H1 (cell line): ENCODE results near the gene PCCA. TPM values are rescaled to one million over a fixed set of nuclear protein-coding genes. Genes with fewer than 3 reads are reported as not detected.

Experiments
- CTCF ChIA-PET: fragments of 300-600 bp; sonication (Branson Sonifier 250); formaldehyde crosslinking; loops from one replicate; lab custom pipeline; 2021; ENCODE audit not compliant: partially characterized antibody; lab: Charles Lee
- POLR2A ChIA-PET: fragments of 300-600 bp; sonication (Branson Sonifier 250); formaldehyde crosslinking; loops from one replicate; lab custom pipeline; 2021; ENCODE audit warnings: inconsistent platforms; ENCODE audit not compliant: partially characterized antibody; lab: Charles Lee
- DNase-seq, 2 experiments: peaks; one replicate each; pipeline versions ENCODE4 v3.0.0 to v3.0.0-alpha.2; 2010 to 2022; ENCODE audit warnings: low spot score in 2 of 2, low read depth in 1 of 2, mixed read lengths in 1 of 2
- FAIRE-seq: peaks from 2 replicates; lab custom pipeline; 2011; peaks lifted over from hg19 to GRCh38; lab: Jason Lieb, UNC
- H2AFZ ChIP-seq: 2 replicates; pipeline ENCODE4 v1.8.1; 2012; ENCODE audit warnings: low read length, inconsistent platforms
- H2AK5ac ChIP-seq: 2 replicates; pipeline ENCODE4 v1.6.1; 2013; ENCODE audit warnings: low read depth, low read length
- H2BK120ac ChIP-seq: replicated peaks from 2 replicates; pipeline ENCODE3; 2013; ENCODE audit warnings: low read depth, low read length, inconsistent platforms
- H2BK12ac ChIP-seq: 2 replicates; pipeline ENCODE4 v1.6.1; 2013; ENCODE audit warnings: low read depth, low read length
- H2BK15ac ChIP-seq: 2 replicates; pipeline ENCODE4 v1.6.1; 2013; ENCODE audit warnings: low read length
- H2BK20ac ChIP-seq: 2 replicates; pipeline ENCODE4 v1.6.1; 2013; ENCODE audit warnings: low read length
- H2BK5ac ChIP-seq: 2 replicates; pipeline ENCODE4 v1.6.1; 2013; ENCODE audit warnings: low read depth, low read length
- H3K14ac ChIP-seq: 2 replicates; pipeline ENCODE4 v1.6.1; 2013; ENCODE audit warnings: inconsistent platforms; ENCODE audit not compliant: insufficient read length
- H3K18ac ChIP-seq: 2 replicates; pipeline ENCODE4 v1.6.1; 2013; ENCODE audit warnings: low read length; ENCODE audit errors: extremely low read depth
- H3K23ac ChIP-seq: 2 replicates; pipeline ENCODE4 v1.6.1; 2013; ENCODE audit warnings: inconsistent platforms; ENCODE audit not compliant: insufficient read length
- H3K23me2 ChIP-seq: 2 replicates; pipeline ENCODE4 v1.6.1; 2013; ENCODE audit warnings: low read depth, low read length
- H3K27ac ChIP-seq: 2 replicates; pipeline ENCODE4 v1.6.1; 2011; ENCODE audit warnings: low read depth, low read length, inconsistent platforms
- H3K27me3 ChIP-seq, 4 experiments: replicated peaks in 1 of 4; 1 replicate in 1 of 4; 2 replicates in 3 of 4; pipeline versions ENCODE4 v1.6.1 to v1.8.1; 2011 to 2013; ENCODE audit warnings: low read length in 3 of 4, mild to moderate bottlenecking in 3 of 4, inconsistent platforms in 2 of 4, mixed read lengths in 2 of 4, moderate library complexity in 1 of 4; ENCODE audit not compliant: control insufficient read depth in 3 of 4, insufficient read depth in 3 of 4; ENCODE audit errors: extremely low read depth in 1 of 4
- H3K36me3 ChIP-seq, 4 experiments: 2 replicates each; pipeline versions ENCODE4 v1.6.1 to v1.8.1; 2011 to 2013; ENCODE audit warnings: mild to moderate bottlenecking in 4 of 4, low read length in 3 of 4, moderate library complexity in 2 of 4, control low read depth in 1 of 4, inconsistent platforms in 1 of 4; ENCODE audit not compliant: insufficient read depth in 4 of 4, control insufficient read depth in 2 of 4
- H3K4ac ChIP-seq: replicated peaks from 2 replicates; pipeline ENCODE3; 2013; ENCODE audit warnings: low read length, low read depth, mixed read lengths, inconsistent platforms; ENCODE audit not compliant: insufficient read length
- H3K4me1 ChIP-seq, 4 experiments: replicated peaks in 1 of 4; 1 replicate in 1 of 4; 2 replicates in 3 of 4; pipeline versions ENCODE4 v1.6.1 to v1.8.1; 2011 to 2013; ENCODE audit warnings: low read length in 3 of 4, inconsistent platforms in 2 of 4, mixed read lengths in 1 of 4; ENCODE audit not compliant: insufficient read depth in 4 of 4, control insufficient read depth in 3 of 4
- H3K4me2 ChIP-seq, 2 experiments: 2 replicates each; pipeline versions ENCODE4 v1.6.1 to v1.8.1; 2011 to 2013; ENCODE audit warnings: low read depth in 2 of 2, low read length in 2 of 2, control low read depth in 1 of 2, inconsistent platforms in 1 of 2, mild to moderate bottlenecking in 1 of 2; ENCODE audit not compliant: insufficient read depth in 1 of 2
- H3K4me3 ChIP-seq, 4 experiments: fragments of 200-600, 300-600 bp in 1 of 4; sonication (generic), shearing (Covaris generic), sonication (Bioruptor Twin) in 1 of 4; 2 replicates each; pipeline versions ENCODE4 v1.5.1 to v1.8.1; 2011 to 2016; ENCODE audit warnings: low read length in 4 of 4, low read depth in 3 of 4, control low read depth in 2 of 4, inconsistent platforms in 2 of 4, mild to moderate bottlenecking in 2 of 4, mixed read lengths in 1 of 4, moderate library complexity in 1 of 4; ENCODE audit not compliant: insufficient read depth in 2 of 4; ENCODE audit errors: extremely low read depth in 1 of 4
- H3K56ac ChIP-seq: replicated peaks from 2 replicates; pipeline ENCODE3; 2013; ENCODE audit warnings: low read depth, mild to moderate bottlenecking, mixed read lengths, low read length, inconsistent platforms; ENCODE audit not compliant: insufficient read length
- H3K79me1 ChIP-seq: 2 replicates; pipeline ENCODE4 v1.6.1; 2013; ENCODE audit warnings: low read depth, low read length, control low read depth
- H3K79me2 ChIP-seq, 2 experiments: 2 replicates each; pipeline versions ENCODE4 v1.6.1 to v1.8.1; 2012 to 2013; ENCODE audit warnings: low read length in 2 of 2, mild to moderate bottlenecking in 2 of 2, inconsistent platforms in 1 of 2; ENCODE audit not compliant: insufficient read depth in 2 of 2, control insufficient read depth in 1 of 2
- H3K9ac ChIP-seq, 4 experiments: replicated peaks in 1 of 4; 1 replicate in 1 of 4; 2 replicates in 3 of 4; pipeline versions ENCODE4 v1.6.1 to v1.8.1; 2011 to 2013; ENCODE audit warnings: low read depth in 3 of 4, low read length in 3 of 4, control low read depth in 2 of 4, mild to moderate bottlenecking in 2 of 4, moderate library complexity in 2 of 4, inconsistent platforms in 1 of 4; ENCODE audit errors: extremely low read depth in 1 of 4
- H3K9me3 ChIP-seq, 2 experiments: 2 replicates each; pipeline versions ENCODE4 v1.6.1 to v1.8.1; 2012 to 2013; ENCODE audit warnings: mild to moderate bottlenecking in 2 of 2, moderate library complexity in 2 of 2, control low read depth in 1 of 2, inconsistent platforms in 1 of 2, low read depth in 1 of 2, low read length in 1 of 2, mixed read lengths in 1 of 2; ENCODE audit not compliant: insufficient read depth in 2 of 2
- H4K20me1 ChIP-seq, 2 experiments: replicated peaks in 1 of 2; 2 replicates each; pipeline versions ENCODE3 to v1.8.1; 2011 to 2013; ENCODE audit warnings: inconsistent platforms in 2 of 2, low read length in 2 of 2, mild to moderate bottlenecking in 1 of 2; ENCODE audit not compliant: insufficient read depth in 2 of 2, control insufficient read depth in 1 of 2
- H4K5ac ChIP-seq: 2 replicates; pipeline ENCODE4 v1.6.1; 2013; ENCODE audit warnings: low read length, low read depth, mixed read lengths, inconsistent platforms; ENCODE audit not compliant: insufficient read length
- H4K8ac ChIP-seq: 2 replicates; pipeline ENCODE4 v1.8.0; 2013; ENCODE audit warnings: mild to moderate bottlenecking, moderate library complexity, low read length, inconsistent platforms; ENCODE audit not compliant: insufficient read depth; ENCODE audit errors: extremely low read depth
- H4K91ac ChIP-seq: replicated peaks from 2 replicates; pipeline ENCODE3; 2013; ENCODE audit warnings: low read length, mixed read lengths, inconsistent platforms; ENCODE audit not compliant: insufficient read length
- BACH1 ChIP-seq: IDR thresholded peaks from 2 replicates; pipeline ENCODE4 v1.6.1; 2012; ENCODE audit warnings: low read length, improper control_type of control experiment
- CBX8 ChIP-seq: fragments of 300-800, 300-1000 bp; sonication (generic); IDR thresholded peaks from 2 replicates; pipeline ENCODE4 v1.7.1; 2016; ENCODE audit warnings: low read depth, low read length, borderline replicate concordance
- SIX5 ChIP-seq: IDR thresholded peaks from 2 replicates; pipeline ENCODE4 v1.6.1; 2011; ENCODE audit warnings: mild to moderate bottlenecking, low read depth, low read length
- TAF7 ChIP-seq: optimal IDR thresholded peaks from 2 replicates; pipeline ENCODE3; 2011; ENCODE audit warnings: low read depth, mild to moderate bottlenecking, inconsistent platforms, low read length, moderate library complexity, borderline replicate concordance
- YY1 ChIP-seq: IDR thresholded peaks from 2 replicates; pipeline ENCODE4 v1.6.1; 2011; ENCODE audit warnings: low read depth, mild to moderate bottlenecking, low read length
- WGBS, 2 experiments: shearing (Covaris generic) in 1 of 2; methylation state at CpG; one replicate each; pipeline versions ENCODE4 v1.1.6 to v1.1.7; 2013 to 2015; ENCODE audit warnings: low lambda C conversion rate in 2 of 2, mixed read lengths in 2 of 2, inconsistent platforms in 1 of 2, low coverage in 1 of 2, missing lambda C conversion rate in 1 of 2; ENCODE audit not compliant: insufficient replicate concordance in 2 of 2, insufficient coverage in 1 of 2, insufficient read length in 1 of 2; ENCODE audit errors: extremely low coverage in 1 of 2, missing lambda C conversion rate in 1 of 2; 5-methylcytosine and 5-hydroxymethylcytosine counted together
- polyA plus RNA-seq, 7 experiments: library from polyadenylated mRNA; depleted of rRNA in 3 of 7; stranded (reverse) in 5 of 7; unstranded in 2 of 7; fragments of >200 nt in 5 of 7; fragments of 200-250 nt in 2 of 7; gene quantifications; 1 replicate in 5 of 7; 2 replicates in 1 of 7; 4 replicates in 1 of 7; pipeline versions ENCODE4 v1.2.1 to v1.2.3, GENCODE V29; 2011 to 2013; ENCODE audit warnings: missing spikeins in 2 of 7, mixed read lengths in 2 of 7
- total RNA-seq: library from RNA; stranded (reverse); fragmentation: NEBNext Ultra II Directional; extraction: Animal tissue kit (Norgen Biotek cat#: 25700); gene quantifications from 2 replicates; pipeline ENCODE4 v1.2.1, GENCODE V29; 2021

The PCCA gene
- total and polyA plus RNA-seq, 2 of the 8 experiments (the other 6 are each of a cell fraction or from before 2014, with no cell fraction given), result 18.4 to 49.8 TPM

DNA sequence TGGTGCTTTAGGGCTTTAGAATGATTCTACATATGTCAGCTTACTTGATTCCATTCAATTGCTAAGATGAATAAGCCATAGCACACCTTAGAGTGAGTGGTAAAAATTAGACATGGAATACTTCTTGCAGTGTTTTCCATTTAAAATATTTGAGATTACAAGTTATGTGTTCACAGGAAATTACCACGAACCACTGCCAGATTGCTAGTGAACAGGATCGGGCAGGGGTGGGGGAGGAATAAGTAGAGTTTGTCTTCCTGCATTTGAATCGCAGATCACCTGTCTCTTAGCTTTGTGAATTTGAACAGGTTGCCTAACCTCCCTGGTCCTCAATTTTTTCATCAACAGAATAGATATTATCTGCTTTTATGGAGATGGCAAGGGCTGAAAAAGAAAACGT lies 375.1 kb downstream of the PCCA start:
- Histone ChIP-seq H2AK5ac (no peak overlapping the region), H3K4ac (no peak overlapping the region), H2AFZ (no peak overlapping the region), H3K14ac (no peak overlapping the region), H4K5ac (no peak overlapping the region), H3K18ac (no peak overlapping the region), H3K9me3 (peaks cover 5 to 6% of the 10 kb centered on the region in 2 experiments; a peak in 3 of 4 replicates), H4K91ac (no peak overlapping the region), H3K36me3 (peaks cover 0 to 3% (median 1%) of the 10 kb centered on the region in 4 experiments; a peak in 3 of 8 replicates), H4K8ac (no peak overlapping the region), H2BK12ac (no peak overlapping the region), H3K27me3 (no peaks in the 10 kb centered on the region), H3K23me2 (no peaks in the 10 kb centered on the region), H3K79me1 (no peaks in the 10 kb centered on the region; the same call in 1 of the 2 replicates), H3K4me3 (no peak overlapping the region), H3K4me2 (no peak overlapping the region), H3K79me2 (no peaks in the 10 kb centered on the region), H2BK5ac (no peak overlapping the region), H2BK120ac (no peak overlapping the region), H2BK15ac (no peak overlapping the region), H3K27ac (no peak overlapping the region), H3K23ac (no peak overlapping the region), H2BK20ac (no peak overlapping the region), H4K20me1 (no peaks in the 10 kb centered on the region), H3K56ac (no peak overlapping the region), H3K4me1 (peaks cover 3 to 7% (median 4%) of the 10 kb centered on the region in 4 experiments; a peak in 5 of 7 replicates), H3K9ac (no peak overlapping the region)
- POLR2A ChIA-PET, result interaction anchor here (0.6 to 0.8 kb wide), 2 partner anchors 12 to 17 kb away, joined by 3 to 5 read pairs; no protein-coding TSS in a partner anchor
- FAIRE-seq, result no peak
- WGBS, 2 experiments, result 73% methylated on average over 4 of the region's 4 CpGs; no CpG with 5 or more reads in 1 of the 2 experiments
- no peak for DNase-seq
- CTCF ChIA-PET, result no interaction called here
- TF ChIP-seq YY1 (no peak), TAF7 (no peak), SIX5 (no peak), CBX8 (no peak), BACH1 (no peak)
